Measurements from ENCODE around the gene YIPF5.

- TF ChIP-seq CTCF (IDR thresholded peaks at IDR 0.05) = no peak
- no peak for TF ChIP-seq POLR2A (IDR thresholded peaks at IDR 0.05)
Measured at GRCh38 chr5:144179226-144179625, 8.8 kb upstream of the YIPF5 start.
